GM19397 (cell line): ENCODE data around the gene INS.
"Not testable (repeated sequence)": the region's sequence is repeated elsewhere in the genome, so short reads cannot be mapped to it uniquely, and the experiment has no call there.

Experiments
- ATAC-seq: cut with Tn5 transposase; IDR thresholded peaks from one replicate; pipeline ENCODE4 v1.9.1; 2021; ENCODE audit warnings: mild to moderate bottlenecking, moderate library complexity; ENCODE audit not compliant: unreplicated experiment

Gene INS

DNA sequence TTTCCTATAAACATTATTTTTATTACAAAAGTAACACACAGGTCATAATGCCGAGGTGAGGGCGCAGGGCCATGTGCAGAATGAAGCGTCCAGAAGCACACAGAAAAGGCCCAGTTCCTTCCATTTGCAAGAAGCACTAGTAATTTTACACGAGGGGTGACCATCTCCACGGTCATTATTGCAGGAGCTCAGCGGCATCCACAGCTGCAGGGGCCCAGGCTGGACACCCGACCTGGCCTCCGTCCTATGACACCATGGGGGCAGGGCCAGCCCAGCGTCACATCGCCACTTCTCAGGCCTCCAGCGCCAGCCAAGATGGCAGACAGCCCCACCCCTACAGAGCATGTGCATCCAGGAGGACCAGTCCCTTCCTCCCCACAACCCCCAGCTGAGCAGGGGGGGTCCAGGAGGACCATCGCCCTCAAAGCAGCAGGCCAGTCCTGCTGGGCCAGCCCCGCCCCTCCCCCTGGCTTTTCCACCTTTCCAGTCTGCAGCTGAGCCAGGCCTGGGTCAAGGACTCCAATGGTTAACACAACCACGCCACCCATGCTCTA, 25.3 kb downstream of the INS start:
- ATAC-seq = no peak

GRCh38 chr11:2135018-2135569, 25.9 kb downstream of the INS start:
- ATAC-seq = no peak

- no peak for ATAC-seq
Measured at GRCh38 chr11:2134022-2135010, 26.7 kb downstream of the INS start.

- no peak for ATAC-seq
Measured at GRCh38 chr11:2133241-2134021, 27.6 kb downstream of the INS start.

DNA sequence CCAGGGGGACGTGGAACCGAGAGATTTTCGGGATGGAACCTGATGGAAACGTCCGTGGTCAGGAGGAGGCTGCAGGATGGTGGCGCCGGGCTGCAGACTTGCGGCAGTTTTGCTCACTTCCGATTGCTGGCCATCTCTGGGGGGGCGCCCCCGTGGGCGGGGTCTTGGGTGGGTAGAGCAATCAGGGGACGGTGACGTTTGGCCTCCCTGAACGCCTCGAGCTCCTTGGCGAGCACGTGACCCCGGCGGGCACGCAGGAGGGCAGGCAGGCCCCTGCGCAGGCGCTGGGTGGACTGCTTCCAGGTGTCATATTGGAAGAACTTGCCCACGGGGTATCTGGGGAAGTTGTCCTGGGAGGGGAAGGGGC, 28.2 kb downstream of the INS start:
- ATAC-seq = no peak

DNA sequence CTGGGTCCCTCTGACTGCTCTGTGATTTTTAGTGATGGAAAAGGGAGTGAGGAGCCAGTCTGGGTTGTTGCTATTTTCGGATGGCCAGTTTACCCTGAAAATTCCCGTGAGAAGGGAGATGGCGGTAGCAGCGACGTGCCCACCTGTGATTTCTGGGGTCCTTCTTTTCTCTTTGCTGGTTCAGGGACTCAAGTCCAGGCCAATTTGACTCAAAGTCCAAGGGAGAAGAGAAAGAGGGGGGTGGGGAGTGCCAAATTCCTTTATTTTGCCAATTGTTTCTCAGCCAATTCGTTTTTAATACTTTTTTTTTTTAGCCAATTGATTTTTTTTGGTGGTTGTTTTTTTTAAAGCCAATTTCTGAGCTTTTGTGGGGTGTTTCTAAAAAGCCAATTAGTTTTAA, 28.8 kb downstream of the INS start:
- no peak for ATAC-seq

DNA sequence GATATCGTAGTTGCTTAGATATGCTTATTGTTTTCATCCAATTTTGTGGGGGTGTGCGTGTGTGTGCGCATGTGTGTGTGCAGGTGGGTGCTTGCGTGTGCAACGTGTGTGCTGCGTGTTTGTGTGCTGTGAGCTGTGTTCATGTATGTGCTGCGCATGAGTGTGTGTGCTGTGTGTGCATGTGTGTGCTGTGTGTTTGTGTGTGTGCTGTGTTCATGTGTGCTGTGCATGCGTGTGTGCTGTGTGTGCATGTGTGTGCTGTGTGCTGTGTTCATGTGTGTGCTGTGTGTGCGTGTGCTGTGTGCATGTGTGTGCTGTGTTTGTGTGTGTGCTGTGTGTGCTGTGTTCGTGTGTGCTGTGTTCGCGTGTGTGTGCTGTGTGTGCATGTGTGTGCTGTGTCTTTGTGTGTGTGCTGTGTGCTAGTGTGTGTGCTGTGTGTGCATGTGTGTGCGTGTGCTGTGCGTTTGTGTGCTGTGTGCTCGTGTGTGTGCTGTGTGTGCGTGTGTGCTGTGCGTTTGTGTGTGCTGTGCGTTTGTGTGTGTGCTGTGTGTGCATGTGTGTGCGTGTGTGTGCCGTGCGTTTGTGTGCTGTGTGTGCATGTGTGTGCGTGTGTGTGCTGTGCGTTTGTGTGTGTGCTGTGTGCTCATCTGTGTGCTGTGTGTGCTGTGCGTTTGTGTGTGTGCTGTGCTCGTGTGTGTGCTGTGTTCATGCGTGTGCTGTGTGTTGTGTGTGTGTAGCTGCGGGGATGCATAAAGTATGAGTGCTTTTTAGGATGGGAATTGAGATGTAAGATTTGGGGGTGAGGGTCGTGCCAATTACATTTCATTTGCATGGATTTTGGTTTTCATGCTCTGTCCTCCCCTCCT, 29.4 kb downstream of the INS start:
- ATAC-seq = no peak

DNA sequence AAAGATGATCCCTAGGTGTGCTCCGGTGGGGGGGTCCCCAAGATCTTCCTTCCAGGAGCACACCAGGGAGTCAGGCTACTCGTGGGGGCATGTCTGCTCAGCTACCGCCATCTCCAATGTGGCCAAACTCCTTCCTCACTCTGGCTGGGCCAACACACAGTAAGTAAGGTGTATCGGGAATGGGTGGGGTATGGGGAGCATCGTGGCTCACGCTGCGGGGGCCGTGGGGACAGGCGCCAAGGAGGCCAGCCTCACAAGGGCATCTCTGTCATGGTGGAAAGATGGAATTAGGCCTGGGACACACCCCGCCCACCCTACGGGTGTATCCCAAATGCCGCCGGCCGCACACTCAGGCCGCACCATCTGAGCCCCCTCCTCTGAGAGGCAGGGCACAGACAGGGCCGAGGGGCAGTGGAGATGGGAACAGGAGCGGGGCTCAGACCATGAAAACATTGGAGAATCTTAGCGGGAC, 30.1 kb downstream of the INS start:
- no peak for ATAC-seq

GRCh38 chr11:2129699-2130366, 31.2 kb downstream of the INS start:
- ATAC-seq = no peak

DNA sequence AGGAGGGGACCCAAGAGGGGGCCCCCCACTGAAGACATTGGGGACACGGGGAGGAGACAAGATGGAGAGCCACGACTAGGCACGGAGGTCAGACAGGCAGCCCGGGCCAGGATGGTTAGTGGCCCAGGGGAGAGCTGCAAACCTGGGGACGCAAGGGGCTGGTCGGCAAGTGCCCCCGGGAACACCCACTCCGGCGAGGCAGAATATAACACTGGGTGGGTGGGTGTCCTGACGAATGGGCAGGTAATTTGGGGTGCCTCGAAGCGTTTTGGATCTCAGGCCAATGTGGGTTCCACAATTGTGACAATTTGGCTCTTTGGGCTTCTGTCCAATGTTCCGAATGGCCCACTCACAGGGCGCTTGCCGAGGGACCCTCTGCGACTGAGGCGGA, 31.7 kb downstream of the INS start:
- ATAC-seq = no peak

DNA sequence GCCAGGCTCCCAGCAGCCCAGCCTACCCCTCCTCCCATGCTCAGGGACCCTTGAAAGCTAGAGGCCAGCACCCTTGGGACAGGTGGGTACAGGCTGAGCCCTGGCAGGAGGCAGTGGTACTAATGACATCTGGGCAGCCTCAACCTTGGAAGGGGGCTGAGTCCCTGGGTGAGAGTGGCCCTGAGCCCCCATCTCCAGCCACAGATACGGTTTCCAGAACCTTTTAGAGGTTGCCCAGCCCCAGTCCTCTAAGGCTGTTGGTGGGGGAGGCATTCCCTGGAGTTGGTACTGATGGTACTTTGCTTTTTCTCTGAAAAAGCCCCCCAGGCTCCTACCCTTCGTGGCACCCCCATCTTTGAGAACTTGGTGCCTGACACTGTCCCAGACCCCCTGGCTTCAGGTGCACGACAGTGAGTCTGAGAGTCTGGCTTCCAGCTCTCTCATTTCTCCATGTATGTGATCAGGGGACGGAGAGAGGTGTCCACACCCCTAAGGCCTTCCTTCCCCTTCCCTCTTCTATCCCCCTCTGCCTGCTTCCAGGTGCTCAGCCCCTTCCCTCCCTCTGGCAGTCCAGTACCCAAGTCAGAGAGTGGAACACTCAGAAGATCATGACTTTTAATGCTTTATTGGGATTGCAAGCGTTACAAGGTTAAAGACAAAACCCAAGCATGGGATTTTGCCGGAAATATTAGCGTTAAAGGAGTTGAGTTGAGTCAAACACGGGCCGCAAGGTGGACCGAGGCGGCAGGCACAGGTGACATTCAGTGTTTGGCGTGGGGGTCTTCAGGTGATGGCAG, 32.3 kb downstream of the INS start:
- ATAC-seq = no peak

DNA sequence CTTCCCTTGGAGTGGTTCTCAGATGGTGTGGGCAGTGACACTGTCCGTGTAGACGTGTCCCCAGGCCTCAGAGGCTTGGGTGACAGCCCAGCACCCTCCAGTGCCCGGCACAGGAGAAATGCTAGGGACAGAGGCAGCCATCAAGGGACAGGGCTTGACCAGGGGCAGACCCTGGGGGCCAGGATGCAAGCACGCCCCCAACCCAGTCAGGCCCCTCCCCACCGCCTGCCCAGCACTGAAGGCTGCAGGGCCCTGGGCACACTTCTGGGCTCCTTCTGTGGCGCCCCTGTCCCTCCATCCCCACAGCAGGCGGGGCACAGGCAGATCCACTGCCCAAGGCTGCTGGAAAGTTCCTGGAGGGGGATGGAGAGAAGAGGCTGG, 32.9 kb downstream of the INS start:
- ATAC-seq = no peak

DNA sequence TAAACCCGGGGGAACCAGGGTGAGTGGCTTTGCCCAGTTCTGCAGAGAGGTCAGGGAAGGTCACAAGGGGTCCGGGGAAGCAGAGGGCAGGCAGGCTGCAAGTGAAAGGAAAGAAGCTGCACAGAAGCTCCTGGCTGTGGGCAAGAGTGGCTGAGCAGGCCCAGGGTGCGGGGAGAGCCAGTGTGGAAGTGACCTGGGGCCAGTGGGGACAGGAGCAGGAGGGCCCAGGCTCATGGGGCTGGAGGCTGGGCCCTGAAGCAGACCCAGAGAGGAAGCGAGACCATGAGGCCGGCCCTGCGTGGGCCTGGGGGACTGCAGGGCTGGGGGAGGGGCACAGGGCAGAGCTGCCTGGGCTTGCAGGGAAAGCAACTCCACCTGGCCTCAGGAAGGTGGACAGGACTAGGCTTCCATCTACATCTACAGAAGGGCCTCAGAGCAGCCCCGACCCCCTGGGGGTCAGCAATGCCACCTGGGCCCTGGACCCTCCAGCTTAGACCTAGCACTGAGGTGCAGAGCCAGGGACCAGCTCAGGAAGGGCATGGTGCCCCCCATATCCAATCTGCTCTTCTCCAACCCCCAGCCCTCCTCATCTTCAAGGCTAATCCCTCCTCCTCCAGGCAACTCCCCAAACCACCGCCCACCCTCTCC, 33.4 kb downstream of the INS start:
- no peak for ATAC-seq

DNA sequence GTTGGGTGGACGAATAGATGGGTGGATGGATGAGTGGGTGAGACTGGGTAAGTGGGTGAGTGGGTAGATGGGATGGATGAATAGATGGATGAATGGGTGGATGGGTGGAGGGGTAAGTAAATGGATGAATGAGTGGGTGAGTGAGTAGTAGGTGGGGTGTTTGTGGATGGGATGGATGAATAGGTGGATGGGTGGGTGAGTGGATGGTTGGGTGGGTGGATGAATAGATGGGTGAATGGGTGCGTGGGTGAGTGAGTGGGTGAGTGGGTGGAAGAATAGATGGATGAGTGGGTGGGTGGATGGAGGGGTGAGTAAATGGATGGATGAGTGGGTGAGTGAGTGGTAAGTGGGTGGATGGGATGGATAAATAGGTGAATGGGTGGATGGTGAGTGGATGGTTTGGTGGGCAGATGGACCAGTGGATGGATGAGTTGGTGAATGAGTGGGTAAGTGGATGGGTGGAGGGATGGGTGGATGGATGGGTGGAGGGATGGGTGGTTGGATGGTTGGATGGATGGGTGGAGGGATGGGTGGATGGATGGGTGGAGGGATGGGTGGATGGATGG, 34.4 kb downstream of the INS start:
- ATAC-seq = no peak

DNA sequence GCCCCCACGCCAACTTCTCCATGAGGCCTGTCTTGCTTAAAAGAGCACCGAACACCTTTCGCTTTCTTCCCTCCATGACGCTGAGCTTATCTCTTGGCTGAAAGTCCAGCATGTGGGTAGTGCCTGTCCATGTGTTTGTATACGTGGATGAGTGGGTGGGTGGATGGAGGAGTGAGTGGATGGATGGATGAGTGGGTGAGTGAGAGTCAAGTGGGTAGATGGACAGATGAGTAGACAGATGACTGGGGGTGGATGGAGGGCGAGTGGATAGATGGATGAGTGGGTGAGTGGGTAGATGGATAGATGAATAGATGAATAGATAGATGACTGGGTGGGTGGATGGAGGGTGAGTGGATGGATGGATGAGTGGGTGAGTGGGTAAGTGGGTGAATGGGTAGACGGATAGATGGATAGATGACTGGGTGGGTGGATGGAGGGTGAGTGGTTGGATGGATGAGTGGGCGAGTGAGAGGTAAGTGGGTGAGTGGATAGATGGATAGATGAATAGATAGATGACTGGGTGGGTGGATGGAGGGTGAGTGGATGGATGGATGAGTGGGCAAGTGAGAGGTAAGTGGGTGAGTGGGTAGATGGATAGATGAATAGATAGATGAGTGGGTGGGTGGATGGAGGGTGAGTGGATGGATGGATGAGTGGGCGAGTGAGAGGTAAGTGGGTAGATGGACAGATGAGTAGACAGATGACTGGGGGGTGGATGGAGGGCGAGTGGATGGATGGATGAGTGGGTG, 36.1 kb downstream of the INS start:
- ATAC-seq = not testable (repeated sequence)

DNA sequence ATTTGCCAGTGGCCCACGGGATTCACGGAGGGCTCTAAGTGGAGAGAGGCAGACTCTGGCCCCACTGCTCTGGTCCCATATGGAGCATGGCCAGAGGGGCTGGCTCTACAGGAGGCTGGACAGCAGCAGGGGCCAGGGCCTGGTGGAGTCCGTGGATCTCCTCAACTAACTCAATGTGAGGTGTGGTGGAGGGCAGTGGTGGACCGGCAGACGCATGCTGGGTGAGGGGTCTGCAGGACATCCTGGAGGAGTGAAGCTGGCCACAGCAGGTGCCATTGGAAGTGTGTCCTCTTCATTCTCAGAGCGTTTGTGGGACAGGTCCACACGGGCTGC, 37.4 kb downstream of the INS start:
- no peak for ATAC-seq

DNA sequence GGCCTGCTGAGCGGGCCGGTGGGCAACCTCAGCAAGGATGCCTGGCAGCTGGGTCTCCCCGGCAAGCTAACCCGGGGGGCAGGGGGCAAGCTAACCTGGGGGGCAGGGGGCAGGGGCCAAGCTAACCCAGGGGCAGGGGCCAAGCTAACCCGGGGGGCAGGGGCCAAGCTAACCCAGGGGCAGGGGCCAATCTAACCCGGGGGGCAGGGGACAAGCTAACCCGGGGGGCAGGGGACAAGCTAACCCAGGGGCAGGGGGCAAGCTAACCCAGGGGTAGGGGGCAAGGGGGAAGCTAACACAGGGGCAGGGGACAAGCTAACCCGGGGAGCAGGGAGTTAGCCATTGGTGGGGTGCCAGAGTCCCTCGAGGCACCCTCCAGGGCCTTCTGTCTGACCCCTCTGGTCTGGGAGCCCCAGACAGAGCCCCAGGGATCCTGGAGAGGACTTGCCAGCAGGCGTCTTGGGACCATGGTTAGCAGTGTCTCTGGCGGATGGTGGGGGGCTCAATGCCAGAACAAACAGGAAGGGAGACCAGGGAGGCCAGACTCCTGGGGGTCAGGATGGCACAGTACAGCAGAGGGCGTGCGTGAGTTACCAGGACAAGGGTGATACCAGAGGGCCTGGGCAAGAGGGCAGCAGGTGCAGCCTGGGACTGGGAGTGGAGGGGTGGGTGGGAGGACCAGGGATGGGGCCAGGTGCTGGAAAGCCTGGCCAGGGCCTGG, 37.9 kb downstream of the INS start:
- ATAC-seq = no peak
